Activated T-cell treated with anti-CD3 and anti-CD28 coated beads for 48 hours (primary cell): ENCODE data around the gene AK6.
"Not testable (repeated sequence)": the region's sequence is repeated elsewhere in the genome, so short reads cannot be mapped to it uniquely, and the experiment has no call there.

Source experiments
- DNase-seq: peaks from one replicate; pipeline ENCODE4 v3.0.0-alpha.2; 2020; ENCODE audit warnings: low read depth

The AK6 gene

DNA sequence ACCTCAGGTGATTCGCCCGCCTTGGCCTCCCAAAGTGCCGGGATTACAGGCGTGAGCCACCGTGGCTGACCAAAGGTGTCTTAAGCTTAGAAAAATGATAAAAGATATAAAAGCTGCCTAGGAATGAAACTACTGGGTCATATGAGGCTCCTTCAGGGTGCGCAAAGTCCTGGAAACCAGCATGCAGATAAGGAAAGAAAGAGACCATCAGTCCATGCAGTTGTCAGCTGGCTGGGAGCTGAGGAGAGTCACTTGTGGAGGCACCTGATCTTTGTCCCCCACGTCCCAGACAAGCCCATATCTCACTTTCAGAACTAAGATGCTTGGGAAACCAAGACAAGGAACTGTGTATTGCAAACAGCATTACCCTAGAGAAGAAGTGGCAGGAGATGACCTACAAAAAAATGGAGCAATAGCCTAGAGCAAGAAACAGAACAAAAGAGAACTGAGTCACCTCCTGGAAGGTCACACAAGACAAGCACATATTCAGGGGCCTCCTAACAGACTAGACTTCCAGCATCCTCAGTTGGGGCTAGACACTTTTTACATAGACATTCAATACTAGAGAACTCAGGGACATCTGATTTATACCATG, 33.9 kb downstream of the AK6 start:
- no peak for DNase-seq

DNA sequence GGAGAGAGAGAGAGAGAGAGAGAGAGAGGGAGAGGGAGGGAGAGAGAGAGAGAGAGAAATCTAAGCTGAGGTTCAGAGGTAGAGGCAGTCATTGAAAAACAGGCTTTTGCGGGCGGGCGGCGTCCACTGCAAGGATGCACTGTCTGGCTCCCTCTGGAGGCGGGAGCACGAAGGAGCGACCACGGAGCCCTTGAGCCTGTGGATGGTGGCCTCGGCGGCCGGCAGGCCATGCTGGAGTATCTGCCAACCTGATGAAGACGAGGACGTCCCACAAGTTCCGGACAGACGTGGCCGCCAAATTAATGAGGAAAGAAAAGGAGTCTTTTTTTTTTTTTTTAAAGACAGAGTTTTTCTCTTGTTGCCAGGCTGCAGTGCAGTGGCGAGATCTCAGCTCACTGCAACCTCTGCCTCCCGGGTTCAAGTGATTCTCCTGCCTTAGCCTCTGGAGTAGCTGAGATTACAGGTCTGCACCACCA, 34.5 kb downstream of the AK6 start:
- peak; percentile 69 for DNase-seq

DNA sequence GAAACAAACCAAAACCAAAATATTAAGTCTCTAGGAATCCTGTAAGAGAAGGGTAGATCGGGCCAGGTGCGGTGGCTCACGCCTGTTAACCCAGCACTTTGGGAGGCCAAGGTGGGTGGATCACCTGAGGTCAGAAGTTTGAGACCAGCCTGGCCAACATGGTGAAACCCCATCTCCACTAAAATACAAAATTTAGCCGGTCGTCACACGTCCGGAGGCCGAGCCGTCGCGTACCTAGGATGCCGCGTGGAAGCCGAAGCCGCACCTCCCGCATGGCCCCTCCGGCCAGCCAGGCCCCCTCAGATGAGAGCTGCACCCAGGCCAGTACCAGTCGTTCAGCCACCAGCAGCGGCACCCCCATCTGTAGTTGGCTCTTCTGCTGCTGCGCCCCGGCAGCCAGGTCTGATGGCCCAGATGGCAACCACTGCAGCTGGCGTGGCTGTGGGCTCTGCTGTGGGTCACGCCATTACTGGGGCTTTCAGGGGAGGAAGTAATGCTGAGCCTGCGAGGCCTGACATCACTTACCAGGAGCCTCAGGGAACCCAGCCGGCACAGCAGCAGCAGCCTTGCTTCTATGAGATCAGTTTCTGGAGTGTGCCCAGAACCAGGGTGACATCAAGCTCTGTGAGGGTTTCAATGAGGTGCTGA, 35.5 kb downstream of the AK6 start:
- DNase-seq = not testable (repeated sequence)

DNA sequence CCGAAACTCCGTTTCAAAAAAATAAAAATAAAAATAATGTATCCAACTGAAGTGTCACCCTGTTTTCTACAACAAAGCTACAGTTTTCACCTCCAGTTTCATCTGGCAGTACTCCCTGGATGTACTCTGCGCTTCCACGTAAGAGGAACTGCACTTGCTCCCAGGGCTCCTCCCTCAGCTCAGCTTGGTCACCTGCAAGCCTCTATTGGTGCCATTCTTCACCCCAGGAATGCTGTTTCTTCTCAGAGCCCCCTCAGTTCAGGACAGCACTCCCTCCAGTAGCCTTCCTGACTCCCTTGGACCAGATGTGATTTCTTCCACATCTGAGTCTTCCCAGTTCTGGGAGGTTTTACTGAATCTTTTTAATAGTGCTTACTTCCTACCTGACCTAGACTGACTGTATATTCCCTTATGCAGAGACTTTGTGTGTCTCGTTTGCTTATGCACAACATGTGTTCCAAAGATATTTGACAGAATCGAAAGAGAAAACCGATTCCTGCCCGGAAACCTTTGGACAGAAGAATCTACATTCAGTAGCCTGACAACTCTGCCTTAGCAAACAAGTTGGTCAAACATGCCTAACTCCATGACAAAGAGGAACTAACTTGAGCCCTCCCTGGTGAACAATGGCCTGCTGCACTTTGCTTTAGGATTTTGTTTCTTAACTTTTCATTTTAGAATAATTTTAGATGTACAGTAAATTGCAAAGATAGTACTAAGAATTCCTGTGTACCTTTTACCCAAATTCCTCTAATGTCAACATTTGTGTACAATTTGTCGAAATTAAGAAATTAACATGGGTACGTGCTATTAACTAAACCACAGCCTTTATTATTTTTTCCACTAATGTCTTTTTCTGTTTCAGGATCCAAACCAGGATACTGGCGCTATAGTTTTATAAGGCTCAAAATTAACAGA, 37.5 kb downstream of the AK6 start:
- no peak for DNase-seq

DNA sequence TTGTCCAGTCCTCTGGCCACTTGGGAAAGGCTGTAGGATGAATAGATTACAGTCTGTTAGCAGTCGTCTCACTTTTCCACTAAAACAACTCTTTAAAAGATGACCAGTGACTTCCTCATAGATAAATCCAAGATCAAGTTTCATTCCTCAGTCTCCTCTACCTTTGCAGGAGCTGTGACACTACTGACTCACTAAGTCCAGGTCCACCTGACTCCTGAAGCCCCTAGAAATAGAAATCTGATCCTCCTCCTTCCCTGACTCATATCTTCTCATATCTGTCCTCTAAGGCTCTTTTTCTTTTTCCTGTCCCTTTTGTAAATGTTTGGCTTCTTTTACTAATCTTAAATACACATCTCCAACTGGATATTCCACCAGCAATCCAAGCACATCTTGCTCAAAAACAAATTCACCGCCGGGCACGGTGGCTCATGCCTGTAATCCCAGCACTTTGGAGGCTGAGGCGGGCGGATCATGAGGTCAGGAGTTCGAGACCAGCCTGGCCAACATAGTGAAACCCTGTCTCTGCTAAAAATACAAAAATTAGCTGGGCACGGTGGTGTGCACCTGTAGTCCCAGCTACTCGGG, 39.3 kb downstream of the AK6 start:
- no peak for DNase-seq

DNA sequence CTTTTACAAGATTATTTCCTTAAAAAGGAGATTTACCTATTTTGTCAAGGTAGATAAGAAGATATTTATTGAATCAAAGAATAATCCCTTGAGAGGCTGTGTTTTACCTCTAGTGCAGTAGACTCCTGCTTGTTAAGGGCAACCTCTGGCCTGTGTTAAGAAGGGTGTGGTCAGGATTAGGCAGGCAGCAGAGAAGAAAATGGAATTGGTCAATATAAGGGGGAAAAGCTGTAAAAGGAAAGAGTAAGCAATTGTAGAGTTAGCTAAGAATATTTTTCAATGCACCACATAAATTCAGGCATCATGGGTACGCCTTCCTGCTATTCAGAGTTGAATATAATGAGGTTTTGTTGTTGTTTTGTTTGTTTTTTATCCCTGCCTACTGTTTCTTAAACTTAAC, 43.0 kb downstream of the AK6 start:
- no peak for DNase-seq

DNA sequence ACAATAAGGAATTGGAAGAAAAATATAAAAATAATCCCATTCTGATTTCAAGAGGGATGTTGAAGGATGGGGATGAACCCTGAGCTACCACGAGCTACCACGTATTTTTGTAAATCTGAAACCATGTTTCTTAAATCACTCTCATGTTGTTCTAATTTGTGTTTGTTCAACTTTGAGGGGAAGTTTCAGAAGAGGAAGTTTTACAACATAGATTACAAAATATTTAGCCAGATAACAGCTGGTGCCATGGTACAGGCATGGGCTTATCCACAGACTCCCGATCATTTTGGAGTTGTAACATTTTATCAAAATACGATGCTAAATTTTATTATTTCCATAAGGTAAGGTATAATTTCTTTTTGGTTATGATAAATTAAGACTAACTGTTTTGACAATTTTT, 51.9 kb downstream of the AK6 start:
- DNase-seq = no peak

DNA sequence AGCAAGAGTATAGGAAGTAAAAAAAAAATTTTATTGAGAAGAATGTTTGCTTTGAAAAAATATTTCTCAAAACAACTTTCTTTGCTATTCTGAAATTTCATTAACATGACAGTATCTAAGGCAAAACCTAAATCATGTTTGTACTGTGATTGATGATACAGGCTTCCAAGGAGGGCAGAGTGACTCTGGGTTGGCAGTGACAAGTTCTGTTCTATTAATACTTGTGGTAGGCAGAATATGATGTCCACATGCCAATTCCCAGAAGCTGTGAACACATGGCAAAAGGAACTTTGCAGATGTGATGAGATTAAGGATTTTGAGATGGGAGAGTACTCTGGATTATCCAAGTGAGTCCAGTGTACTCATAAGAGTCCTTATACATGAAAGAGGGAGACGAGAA, 53.3 kb downstream of the AK6 start:
- no peak for DNase-seq

DNA sequence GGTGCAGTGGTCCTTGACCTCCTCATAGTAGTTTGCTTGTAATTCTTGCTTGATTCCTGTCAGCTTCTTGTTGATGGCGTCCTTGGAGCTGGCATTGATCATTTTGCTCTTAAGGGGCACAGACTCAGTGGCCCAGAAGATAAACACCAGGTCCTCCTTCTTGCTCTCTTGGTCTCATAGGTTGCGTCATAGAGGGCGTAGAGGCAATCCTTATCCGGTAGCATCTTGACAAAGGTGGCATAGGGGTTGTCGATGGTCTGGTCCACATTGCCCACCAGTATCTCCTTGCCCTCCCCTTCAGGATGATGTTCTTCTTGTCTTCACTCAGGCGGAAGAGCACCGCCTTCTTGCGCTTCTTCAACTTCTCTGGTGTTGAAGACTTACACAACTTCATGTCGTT, 55.9 kb downstream of the AK6 start:
- no peak for DNase-seq

DNA sequence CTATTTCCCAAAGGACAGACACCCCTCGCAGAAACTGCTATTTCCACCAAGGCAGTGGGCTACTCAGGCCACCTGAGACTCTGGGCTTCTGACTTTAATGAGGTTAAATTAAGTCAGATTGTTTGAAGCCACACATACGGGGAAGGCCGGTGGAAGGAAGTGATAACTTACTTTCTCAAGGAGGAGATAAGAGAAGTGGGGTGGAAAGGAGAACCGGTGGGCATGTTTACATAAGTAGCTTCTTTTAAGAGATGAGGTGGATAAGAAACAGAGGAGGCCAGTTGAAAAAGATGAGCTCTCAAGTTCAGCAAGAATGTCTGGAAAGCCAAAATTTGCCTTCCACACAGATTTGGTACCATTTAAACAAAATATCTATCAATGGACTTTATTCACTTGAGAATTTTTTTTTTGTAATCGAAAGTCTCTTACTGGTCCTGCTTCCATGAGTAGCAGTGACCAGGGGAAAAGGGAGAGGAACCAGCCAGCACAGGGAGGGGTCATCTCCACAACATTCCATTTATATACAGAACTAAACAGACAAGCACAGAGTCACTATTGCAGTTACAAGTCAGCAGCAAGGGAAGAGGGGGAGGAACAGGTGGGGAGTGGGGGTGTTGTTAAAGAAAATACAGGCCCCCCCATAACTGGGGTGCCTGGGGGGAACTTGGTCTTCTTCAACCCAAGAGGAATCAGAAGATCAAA, 56.7 kb downstream of the AK6 start:
- no peak for DNase-seq

DNA sequence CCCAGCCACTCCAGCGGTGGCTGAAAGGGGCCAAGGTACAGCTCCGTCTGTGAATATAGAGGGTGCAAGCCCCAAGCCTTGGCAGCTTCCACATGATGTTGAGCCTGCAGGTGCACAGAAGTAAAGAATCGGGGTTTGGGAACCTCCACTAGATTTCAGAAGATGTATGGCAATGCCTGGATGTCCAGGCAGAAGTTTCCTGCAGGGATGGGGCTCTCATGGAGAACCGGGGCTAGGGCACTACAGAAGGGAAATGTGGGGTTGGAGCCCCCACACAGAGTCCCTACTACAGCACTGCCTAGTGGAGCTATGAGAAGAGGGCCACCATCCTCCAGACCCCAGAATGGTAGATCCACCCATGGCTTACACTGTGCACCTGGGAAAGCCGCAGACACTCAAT, 59.9 kb downstream of the AK6 start:
- DNase-seq = no peak

DNA sequence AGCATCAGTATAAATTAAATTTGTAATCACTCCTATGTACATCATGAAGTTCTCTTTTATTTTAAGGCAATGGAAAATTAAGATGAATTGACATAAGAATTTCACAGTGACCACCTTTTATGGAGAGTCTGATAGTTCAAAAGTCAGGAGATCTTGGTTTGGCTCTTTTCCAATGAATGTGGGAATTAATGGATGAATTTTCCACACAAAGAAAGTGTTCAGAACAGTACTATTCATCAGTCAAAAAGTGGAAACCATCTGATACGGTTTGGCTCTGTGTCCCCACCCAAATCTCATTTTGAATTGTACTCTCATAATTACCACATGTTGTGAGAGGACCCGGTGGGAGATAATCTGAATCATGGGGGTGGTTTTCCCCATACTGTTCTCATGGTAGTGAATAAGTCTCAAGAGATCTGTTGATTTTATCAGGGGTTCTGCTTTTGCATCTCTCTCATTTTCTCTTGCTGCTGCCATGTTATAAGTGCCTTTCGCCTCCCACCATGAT, 61.2 kb downstream of the AK6 start:
- DNase-seq = peak; percentile 3

DNA sequence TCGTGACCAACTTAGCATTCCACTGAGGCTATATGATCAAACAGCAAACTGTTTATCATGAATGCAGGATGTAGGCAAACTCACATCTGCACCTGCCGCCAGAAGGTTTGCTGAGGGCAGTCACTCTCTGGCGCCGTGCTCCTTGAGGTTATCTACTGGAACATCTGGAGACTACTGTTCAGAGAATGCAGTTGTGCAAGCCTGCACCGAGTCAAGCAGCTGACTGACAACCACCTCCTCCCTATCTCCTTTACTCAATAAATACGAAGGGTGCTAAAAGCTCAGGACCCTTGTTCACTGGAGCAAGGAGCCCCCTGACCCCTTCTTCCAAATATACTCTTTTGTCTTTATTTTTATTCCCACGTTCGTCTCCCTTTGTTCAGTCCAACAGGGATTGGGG, 63.8 kb downstream of the AK6 start:
- DNase-seq = no peak
